HFFc6 (cell line): ENCODE data around the gene TAS1R3. TPM values are rescaled to one million over a fixed set of nuclear protein-coding genes. Genes with fewer than 3 reads are reported as not detected.

Experiments used
- DNase-seq: peaks from one replicate; pipeline ENCODE4 v3.0.0-alpha.2; 2018
- H3K27ac Mint-ChIP-seq: 2 replicates; pipeline ENCODE4 v1.8.0; 2020; ENCODE audit warnings: mild to moderate bottlenecking, mixed read lengths
- H3K27me3 Mint-ChIP-seq: 2 replicates; pipeline ENCODE4 v1.8.0; 2021; ENCODE audit warnings: mild to moderate bottlenecking, moderate library complexity, mixed read lengths; ENCODE audit not compliant: insufficient read depth
- H3K36me3 Mint-ChIP-seq: 2 replicates; pipeline ENCODE4 v1.8.0; 2021; ENCODE audit warnings: low read depth, mixed read lengths
- H3K4me1 Mint-ChIP-seq: 2 replicates; pipeline ENCODE4 v1.8.0; 2020; ENCODE audit warnings: low read depth, mixed read lengths
- H3K4me3 Mint-ChIP-seq: 2 replicates; pipeline ENCODE4 v1.8.0; 2020; ENCODE audit warnings: mild to moderate bottlenecking, moderate library complexity, mixed read lengths
- H3K9me3 Mint-ChIP-seq: 2 replicates; pipeline ENCODE4 v1.8.0; 2020; ENCODE audit warnings: mild to moderate bottlenecking, mixed read lengths
- CTCF ChIP-seq: fragments of 200-600 bp; sonication (generic); IDR thresholded peaks from 2 replicates; pipeline ENCODE4 v1.5.0; 2021; ENCODE audit warnings: antibody characterized with exemption, mild to moderate bottlenecking
- total RNA-seq, 6 experiments: library from RNA; stranded (reverse); fragmentation: NEBNext Ultra II Directional; extraction: Animal tissue kit (Norgen Biotek cat#: 25700); gene quantifications; 2 replicates in 1 of 6; 3 replicates in 5 of 6; pipeline ENCODE4 v1.2.3, GENCODE V29; 2021

The TAS1R3 gene
- total RNA-seq, 6 experiments from 2014 or later: 0.07 to 0.20 (median 0.13) TPM

DNA sequence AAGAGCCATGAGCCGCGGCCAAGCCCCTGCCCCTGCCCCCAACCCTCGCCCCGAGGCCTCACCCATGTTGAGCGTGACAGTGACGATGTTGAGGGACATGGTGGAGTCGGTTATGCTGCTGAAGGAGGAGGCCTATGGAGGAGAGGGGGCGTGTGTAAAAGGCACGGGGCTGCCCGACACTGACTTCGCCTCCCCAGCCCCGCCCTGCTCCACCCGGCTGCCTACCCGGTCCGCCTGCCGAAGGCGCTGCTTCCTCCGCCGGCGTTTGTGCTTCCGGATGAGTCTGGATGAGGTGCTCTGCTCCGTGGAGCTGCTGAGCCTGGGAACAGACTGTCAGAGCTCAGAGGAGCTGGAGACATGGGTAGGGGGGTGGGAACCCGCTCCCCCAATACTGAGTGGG is 9.1 kb downstream of the TAS1R3 start:
- Mint-ChIP-seq H3K4me1 (peaks cover 6% of the 10 kb centered on the region), H3K4me3 (no peak overlapping the region), H3K36me3 (peaks cover 11% of the 10 kb centered on the region), H3K27ac (no peak overlapping the region), H3K9me3 (no peaks in the 10 kb centered on the region), H3K27me3 (peaks cover 3% of the 10 kb centered on the region)
- DNase-seq: no peak
- TF ChIP-seq CTCF: no peak

DNA sequence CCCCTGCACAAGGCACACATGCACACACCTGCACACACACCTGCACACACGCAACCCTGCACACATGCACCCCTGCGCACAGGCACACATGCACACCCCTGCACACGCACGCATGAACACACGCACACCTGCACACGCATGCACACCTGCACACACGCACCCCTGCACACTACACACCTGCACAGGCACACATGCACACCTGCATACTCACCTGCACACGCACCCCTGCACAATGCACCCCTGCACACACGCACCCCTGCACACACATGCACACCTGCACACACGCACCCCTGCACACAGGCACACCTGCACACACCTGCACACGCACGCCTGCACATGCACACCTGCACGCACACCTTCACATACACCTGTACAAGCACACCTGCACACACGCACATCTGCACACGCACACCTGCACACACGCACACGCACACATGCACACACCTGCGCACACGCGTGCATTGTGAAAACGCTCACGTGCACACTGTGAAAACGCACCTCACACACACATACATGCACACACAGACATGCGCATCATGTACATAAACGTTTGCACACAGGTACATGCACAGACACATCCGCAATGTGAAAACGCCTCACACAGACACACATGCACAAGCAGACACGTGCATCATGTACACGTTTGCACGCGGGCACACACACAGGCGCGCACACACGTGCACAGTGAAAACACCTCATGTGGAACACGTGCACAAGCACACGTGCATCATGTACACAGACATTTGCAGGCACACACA is 9.9 kb downstream of the TAS1R3 start:
- TF ChIP-seq CTCF: no peak
- DNase-seq: no peak
- Mint-ChIP-seq H3K4me3 (no peak overlapping the region), H3K9me3 (no peaks in the 10 kb centered on the region), H3K36me3 (peaks cover 11% of the 10 kb centered on the region), H3K27ac (no peak overlapping the region), H3K4me1 (peaks cover 11% of the 10 kb centered on the region), H3K27me3 (peaks cover 3% of the 10 kb centered on the region)

- H3K9me3 Mint-ChIP-seq: no peaks in the 10 kb centered on the region
- H3K36me3 Mint-ChIP-seq: peaks cover 11% of the 10 kb centered on the region
Observed at GRCh38 chr1:1341549-1342021, 10.5 kb downstream of the TAS1R3 start.

GRCh38 chr1:1342061-1342562 is 11.0 kb downstream of the TAS1R3 start:
- TF ChIP-seq CTCF: no peak
- no peak overlapping the region for H3K4me3 Mint-ChIP-seq
- H3K27me3 Mint-ChIP-seq: peaks cover 3% of the 10 kb centered on the region
- H3K9me3 Mint-ChIP-seq: no peaks in the 10 kb centered on the region
- DNase-seq: no peak
- H3K36me3 Mint-ChIP-seq: peaks cover 11% of the 10 kb centered on the region
- no peak overlapping the region for H3K27ac Mint-ChIP-seq
- H3K4me1 Mint-ChIP-seq: peaks cover 22% of the 10 kb centered on the region

More at GRCh38 chr1:1341549-1342021, 10.5 kb downstream of the TAS1R3 start:
- Mint-ChIP-seq H3K27ac (no peak overlapping the region), H3K4me1 (peaks cover 17% of the 10 kb centered on the region), H3K27me3 (peaks cover 3% of the 10 kb centered on the region), H3K4me3 (no peak overlapping the region)
- DNase-seq: no peak
- no peak for TF ChIP-seq CTCF

DNA sequence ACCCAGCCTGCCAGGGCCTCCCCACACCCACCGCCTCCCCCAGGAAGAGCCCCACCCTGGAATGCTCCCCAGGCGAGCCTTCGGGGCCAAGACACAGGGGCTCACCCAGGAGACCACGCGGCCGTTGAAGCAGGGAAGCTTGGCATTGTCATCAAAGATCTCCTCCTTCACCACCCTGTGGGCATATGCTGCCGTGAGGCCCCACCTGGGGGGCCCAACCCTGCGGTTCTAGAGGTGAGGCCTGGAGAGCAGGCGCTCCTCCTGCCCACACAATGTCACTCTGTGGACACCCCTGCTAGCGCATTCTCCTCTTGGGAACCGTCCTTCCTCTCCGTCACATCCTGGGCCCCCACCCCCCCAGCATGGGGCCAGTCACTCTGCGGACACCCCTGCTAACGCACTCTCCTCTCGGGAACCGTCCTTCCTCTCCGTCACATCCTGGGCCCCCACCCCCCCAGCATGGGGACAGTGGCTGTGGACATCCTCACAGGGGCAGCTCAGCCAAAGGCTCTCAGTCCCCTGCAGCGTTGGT is 11.6 kb downstream of the TAS1R3 start:
- no peaks in the 10 kb centered on the region for H3K9me3 Mint-ChIP-seq
- no peak for TF ChIP-seq CTCF
- H3K4me3 Mint-ChIP-seq: no peak overlapping the region
- peaks cover 11% of the 10 kb centered on the region for H3K36me3 Mint-ChIP-seq
- H3K4me1 Mint-ChIP-seq: peaks cover 27% of the 10 kb centered on the region
- no peak overlapping the region for H3K27ac Mint-ChIP-seq
- H3K27me3 Mint-ChIP-seq: peaks cover 5% of the 10 kb centered on the region
- DNase-seq: no peak
